ACC112 (cell line): ENCODE data around the gene CRYBA4.

Experiments
- H2AFZ ChIP-seq: fragments of 200-600 bp; sonication (generic); one replicate; pipeline ENCODE4 v1.6.0; 2017; ENCODE audit warnings: antibody characterized with exemption, low read length; ENCODE audit not compliant: unreplicated experiment
- H3K27ac ChIP-seq: fragments of 200-600 bp; sonication (generic); 2 replicates; pipeline ENCODE4 v1.5.1; 2014; ENCODE audit warnings: low read depth, mild to moderate bottlenecking, antibody characterized with exemption, low read length, moderate library complexity
- H3K27me3 ChIP-seq: fragments of 200-600 bp; sonication (generic); 2 replicates; pipeline ENCODE4 v1.6.1; 2014; ENCODE audit warnings: mild to moderate bottlenecking, antibody characterized with exemption, low read length, moderate library complexity, mixed read lengths; ENCODE audit not compliant: insufficient read depth
- H3K36me3 ChIP-seq: fragments of 200-600 bp; sonication (generic); 2 replicates; pipeline ENCODE4 v1.6.1; 2016; ENCODE audit warnings: mild to moderate bottlenecking, antibody characterized with exemption, low read length, moderate library complexity, mixed read lengths; ENCODE audit not compliant: insufficient read depth
- H3K4me1 ChIP-seq: fragments of 200-600 bp; sonication (generic); one replicate; pipeline ENCODE4 v1.6.1; 2016; ENCODE audit warnings: low read length, mixed read lengths; ENCODE audit not compliant: insufficient read depth, unreplicated experiment, control insufficient read depth
- H3K4me3 ChIP-seq: fragments of 200-600 bp; sonication (generic); 2 replicates; pipeline ENCODE4 v1.5.1; 2014; ENCODE audit warnings: mild to moderate bottlenecking, low read depth, low read length
- H3K79me2 ChIP-seq: fragments of 200-600 bp; sonication (generic); one replicate; pipeline ENCODE4 v1.6.0; 2016; ENCODE audit warnings: low read length; ENCODE audit not compliant: control insufficient read depth, unreplicated experiment, insufficient read depth

CRYBA4 gene

GRCh38 chr22:26648011-26648497 lies 26.3 kb downstream of the CRYBA4 start:
- H3K79me2 ChIP-seq = no peaks in the 10 kb centered on the region
- H2AFZ ChIP-seq = no peak overlapping the region
- H3K27me3 ChIP-seq = peaks cover 26% of the 10 kb centered on the region
- no peak overlapping the region for H3K27ac ChIP-seq
- no peaks in the 10 kb centered on the region for H3K4me1 ChIP-seq
- no peaks in the 10 kb centered on the region for H3K36me3 ChIP-seq
- no peak overlapping the region for H3K4me3 ChIP-seq

GRCh38 chr22:26648528-26649388 lies 27.0 kb downstream of the CRYBA4 start:
- H2AFZ ChIP-seq = no peak overlapping the region
- H3K79me2 ChIP-seq = no peaks in the 10 kb centered on the region
- H3K36me3 ChIP-seq = no peaks in the 10 kb centered on the region
- no peaks in the 10 kb centered on the region for H3K4me1 ChIP-seq
- H3K27me3 ChIP-seq = peaks cover 31% of the 10 kb centered on the region
- H3K4me3 ChIP-seq = no peak overlapping the region
- H3K27ac ChIP-seq = no peak overlapping the region

GRCh38 chr22:26650722-26651421 lies 29.1 kb downstream of the CRYBA4 start:
- H3K4me1 ChIP-seq = no peaks in the 10 kb centered on the region
- no peak overlapping the region for H3K4me3 ChIP-seq
- no peak overlapping the region for H3K27ac ChIP-seq
- peaks cover 42% of the 10 kb centered on the region for H3K27me3 ChIP-seq
- H3K79me2 ChIP-seq = no peaks in the 10 kb centered on the region
- H2AFZ ChIP-seq = no peak overlapping the region
- no peaks in the 10 kb centered on the region for H3K36me3 ChIP-seq

DNA sequence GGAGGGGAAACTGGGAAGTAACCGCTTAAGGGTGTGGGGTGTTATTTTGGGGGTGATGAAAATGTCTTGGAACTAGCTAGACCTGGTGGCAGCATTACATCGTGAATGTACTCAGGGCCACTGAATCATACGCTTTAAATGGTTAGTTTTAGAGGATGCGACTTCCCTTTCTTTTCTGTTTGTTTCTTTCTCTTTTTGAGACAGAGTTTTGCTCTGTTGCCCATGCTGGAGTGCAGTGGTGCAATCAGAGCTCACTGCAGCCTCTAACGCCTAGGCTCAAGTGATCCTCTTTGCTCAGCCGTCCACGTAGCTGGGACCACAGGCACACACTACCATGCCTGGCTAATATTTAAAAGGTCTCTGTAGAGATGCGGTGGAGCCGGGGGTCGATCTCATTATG lies 30.1 kb downstream of the CRYBA4 start:
- Histone ChIP-seq H3K27ac (no peak overlapping the region), H3K79me2 (no peaks in the 10 kb centered on the region), H3K27me3 (peaks cover 42% of the 10 kb centered on the region), H3K36me3 (no peaks in the 10 kb centered on the region), H3K4me3 (no peak overlapping the region), H3K4me1 (no peaks in the 10 kb centered on the region), H2AFZ (no peak overlapping the region)

DNA sequence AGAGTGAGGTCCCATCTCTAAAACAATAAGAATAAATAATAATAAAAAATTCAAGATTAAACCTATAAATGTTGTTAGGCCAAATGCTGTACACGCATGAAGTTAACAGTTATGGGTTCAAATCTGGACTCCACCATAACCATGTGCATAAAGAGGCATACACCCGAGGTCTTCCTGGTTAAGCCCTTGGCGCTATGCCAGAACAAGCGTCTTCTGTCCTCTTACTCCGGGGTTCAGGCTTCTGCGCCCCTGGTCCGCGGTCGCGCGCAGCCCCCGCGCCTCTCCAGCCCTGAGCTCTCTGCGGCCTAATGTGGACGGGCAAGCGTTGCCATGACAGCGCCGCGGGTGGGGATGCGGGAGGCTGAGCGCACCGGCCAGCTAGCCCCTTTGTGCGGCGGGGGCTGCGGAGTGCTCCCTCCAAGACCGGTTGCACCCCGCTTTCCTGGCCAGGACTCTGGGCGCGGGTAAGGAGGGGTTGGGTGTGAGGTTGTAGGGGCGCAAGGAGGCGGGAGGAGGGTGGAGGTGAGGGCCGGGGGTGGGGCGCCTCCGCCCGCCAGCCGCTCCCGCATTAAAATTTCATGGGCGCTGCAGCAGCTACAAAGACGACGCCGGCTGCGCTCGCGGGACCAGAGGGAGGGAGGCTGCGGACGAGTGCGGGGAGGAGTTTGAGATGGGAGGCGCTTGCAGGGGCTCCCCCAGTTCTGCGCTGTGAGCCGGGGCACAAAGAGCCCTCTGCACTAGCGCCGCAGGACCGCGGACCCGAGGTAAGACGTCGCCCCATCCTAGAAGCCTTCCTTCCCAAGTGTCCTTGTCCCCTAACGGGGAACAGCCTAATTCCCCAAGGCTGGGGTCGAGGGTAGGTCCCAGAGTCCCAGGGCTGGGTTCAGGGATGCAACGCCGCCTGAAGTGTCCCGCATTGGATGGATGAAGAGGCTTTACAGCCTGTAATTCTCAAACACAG lies 35.4 kb downstream of the CRYBA4 start, which contains the start of gene MIAT:
MIAT (plus strand) TSS at position 698 of the 961 bp plus-strand sequence.
- Histone ChIP-seq H3K36me3 (no peaks in the 10 kb centered on the region), H3K27me3 (peaks cover 39% of the 10 kb centered on the region), H2AFZ (no peak within 1 kb of the TSS), H3K79me2 (no peaks in the 10 kb centered on the region), H3K4me3 (peak within 1 kb of the TSS; percentile 66), H3K4me1 (peaks cover 5% of the 10 kb centered on the region), H3K27ac (no peak within 1 kb of the TSS)

- H3K4me1 ChIP-seq = peaks cover 5% of the 10 kb centered on the region
- no peak overlapping the region for H2AFZ ChIP-seq
- no peak overlapping the region for H3K27ac ChIP-seq
Measured at GRCh38 chr22:26658161-26658560, 36.4 kb downstream of the CRYBA4 start.

DNA sequence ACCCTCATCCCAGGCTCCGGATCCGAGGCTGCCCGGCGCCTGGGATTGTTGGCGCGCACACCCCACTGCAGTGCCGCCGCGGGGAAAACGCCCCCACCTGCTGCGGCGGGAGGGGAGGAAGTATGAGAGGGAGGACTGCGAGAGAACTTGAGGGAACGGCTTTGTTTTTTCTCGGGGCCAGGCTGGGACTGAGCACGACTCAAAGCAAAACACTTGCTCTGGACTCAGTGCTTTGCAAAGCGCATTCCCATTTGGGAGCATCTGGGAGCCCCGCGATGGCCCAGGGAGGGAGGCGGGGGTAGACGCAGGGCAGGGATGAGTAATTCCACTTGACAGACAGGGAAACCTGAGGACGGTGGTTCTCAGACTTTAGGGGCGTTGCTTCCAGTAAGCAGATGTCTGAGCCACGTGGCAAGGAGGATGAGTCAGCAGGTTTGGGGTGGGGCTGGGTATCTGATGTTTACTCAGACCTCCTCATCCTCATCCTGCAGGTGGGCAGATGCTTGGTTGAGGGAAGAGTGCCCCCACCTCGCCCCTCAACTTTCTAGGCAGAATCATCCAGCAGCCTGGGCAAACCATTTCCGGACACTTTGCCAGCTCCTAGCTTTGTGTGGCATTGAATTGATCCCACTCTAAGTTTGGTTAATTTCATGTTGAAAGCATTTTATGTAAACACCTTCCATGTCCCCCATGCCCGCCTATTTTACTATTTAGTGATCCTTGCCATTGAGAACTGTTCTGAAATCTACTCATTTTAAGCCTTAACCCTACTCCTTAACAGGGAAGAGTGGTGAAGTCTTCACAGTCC lies 37.1 kb downstream of the CRYBA4 start:
- peaks cover 5% of the 10 kb centered on the region for H3K4me1 ChIP-seq
- no peaks in the 10 kb centered on the region for H3K36me3 ChIP-seq
- peak overlapping the region; percentile 66 for H3K4me3 ChIP-seq
- peaks cover 27% of the 10 kb centered on the region for H3K27me3 ChIP-seq
- H3K79me2 ChIP-seq = no peaks in the 10 kb centered on the region
- peak overlapping the region; percentile 29; the same call in 1 of the 2 replicates for H3K27ac ChIP-seq
- H2AFZ ChIP-seq = no peak overlapping the region

More at GRCh38 chr22:26658161-26658560, 36.4 kb downstream of the CRYBA4 start:
- Histone ChIP-seq H3K27me3 (peaks cover 32% of the 10 kb centered on the region), H3K36me3 (no peaks in the 10 kb centered on the region), H3K4me3 (peak overlapping the region; percentile 66), H3K79me2 (no peaks in the 10 kb centered on the region)

GRCh38 chr22:26660356-26660755 lies 38.6 kb downstream of the CRYBA4 start:
- no peak overlapping the region for H3K4me3 ChIP-seq
- peaks cover 20% of the 10 kb centered on the region for H3K27me3 ChIP-seq
- H3K4me1 ChIP-seq = peaks cover 5% of the 10 kb centered on the region
- no peaks in the 10 kb centered on the region for H3K79me2 ChIP-seq
- H2AFZ ChIP-seq = no peak overlapping the region
- H3K36me3 ChIP-seq = no peaks in the 10 kb centered on the region
- H3K27ac ChIP-seq = no peak overlapping the region

DNA sequence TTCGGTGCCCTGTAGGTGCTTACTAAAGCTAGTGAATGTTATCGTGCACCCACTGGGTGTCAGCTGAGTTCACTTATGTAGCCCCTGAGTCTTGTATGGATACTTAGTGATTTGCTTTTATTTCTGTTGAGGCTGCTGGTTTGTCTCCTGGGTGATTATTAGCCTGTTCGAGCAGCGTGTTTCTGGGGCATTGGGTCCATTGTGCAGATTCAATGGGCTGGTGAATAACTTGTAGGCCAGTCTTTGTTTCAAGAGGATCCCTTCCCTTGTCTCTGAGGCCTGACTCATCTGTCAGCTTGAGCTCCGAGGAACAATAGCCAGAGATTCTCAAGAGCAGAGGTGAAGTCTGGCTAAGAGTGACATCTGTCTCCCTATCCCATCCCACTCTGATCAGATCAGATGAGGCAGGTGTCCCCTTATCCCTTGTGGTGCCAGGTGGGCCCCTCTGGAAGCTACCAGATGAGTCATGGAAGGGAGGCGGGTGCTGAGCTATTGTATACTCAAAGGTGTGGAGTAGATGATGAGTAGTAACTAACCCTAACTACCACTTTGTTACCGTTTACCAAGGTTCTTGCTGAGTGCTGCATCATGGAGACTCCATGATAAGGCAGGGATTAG lies 39.3 kb downstream of the CRYBA4 start:
- no peaks in the 10 kb centered on the region for H3K79me2 ChIP-seq
- H3K4me1 ChIP-seq = peaks cover 6% of the 10 kb centered on the region
- peaks cover 17% of the 10 kb centered on the region; the same call in 1 of the 2 replicates for H3K27me3 ChIP-seq
- no peak overlapping the region for H2AFZ ChIP-seq
- H3K4me3 ChIP-seq = no peak overlapping the region
- no peaks in the 10 kb centered on the region for H3K36me3 ChIP-seq
- no peak overlapping the region for H3K27ac ChIP-seq
